Mesenteric fat pad (tissue), 1 donor: ENCODE results near the gene NTRK3. TPM values are rescaled to one million over a fixed set of nuclear protein-coding genes. Genes with fewer than 3 reads are reported as not detected.

Source experiments
- DNase-seq: peaks from one replicate; pipeline ENCODE4 v3.0.0-alpha.2; 2020; ENCODE audit warnings: low spot score
- total RNA-seq: library from RNA; stranded (reverse); fragmentation: NEBNext Ultra II Directional; extraction: Animal tissue kit (Norgen Biotek cat#: 25700); gene quantifications from one replicate; pipeline ENCODE4 v1.2.1, GENCODE V29; 2021
- donor health status: DM: yes; HTN: yes; CAD: no.

NTRK3 gene
- total RNA-seq, 1 donor from 2014 or later, result 1.6 TPM

DNA sequence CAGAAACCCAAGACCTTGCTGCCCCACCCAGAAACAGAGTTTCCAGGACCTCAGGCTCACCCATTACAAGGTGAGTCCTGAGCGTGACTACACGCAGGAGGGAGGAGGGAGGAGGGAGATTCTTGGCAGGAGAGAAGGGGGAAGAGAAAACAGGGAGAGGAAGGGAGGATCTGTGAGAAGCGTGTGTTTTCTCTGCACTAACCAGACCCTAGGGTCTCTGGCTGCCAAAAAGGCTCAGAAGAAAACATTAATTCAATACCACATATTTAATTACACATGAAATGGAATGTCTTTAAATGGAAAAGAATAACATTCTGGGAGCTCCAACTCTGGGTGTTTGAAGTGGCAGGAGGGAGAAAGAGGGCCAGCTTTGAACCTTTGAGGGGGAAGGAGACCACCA lies 309.0 kb downstream of the NTRK3 start:
- DNase-seq, result no peak

DNA sequence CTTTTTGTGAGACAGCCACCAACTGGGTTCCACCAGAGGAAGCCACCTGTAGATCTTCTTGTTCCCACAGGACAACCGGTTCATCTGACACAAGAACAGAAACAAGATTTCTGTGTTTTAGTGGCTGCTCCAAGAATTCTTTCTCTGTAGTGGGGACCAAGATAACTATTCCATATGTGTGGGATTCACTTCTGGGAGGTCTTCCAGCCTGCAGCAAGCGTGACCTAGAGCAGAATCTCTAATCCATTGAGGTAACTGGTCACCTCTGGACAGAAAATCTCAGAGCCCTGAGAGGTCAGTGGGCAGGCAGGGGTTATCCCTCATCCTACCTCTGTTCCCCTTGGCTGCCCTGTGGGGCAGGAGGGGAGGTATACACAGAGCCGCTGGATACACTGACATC lies 311.3 kb downstream of the NTRK3 start:
- no peak for DNase-seq

DNA sequence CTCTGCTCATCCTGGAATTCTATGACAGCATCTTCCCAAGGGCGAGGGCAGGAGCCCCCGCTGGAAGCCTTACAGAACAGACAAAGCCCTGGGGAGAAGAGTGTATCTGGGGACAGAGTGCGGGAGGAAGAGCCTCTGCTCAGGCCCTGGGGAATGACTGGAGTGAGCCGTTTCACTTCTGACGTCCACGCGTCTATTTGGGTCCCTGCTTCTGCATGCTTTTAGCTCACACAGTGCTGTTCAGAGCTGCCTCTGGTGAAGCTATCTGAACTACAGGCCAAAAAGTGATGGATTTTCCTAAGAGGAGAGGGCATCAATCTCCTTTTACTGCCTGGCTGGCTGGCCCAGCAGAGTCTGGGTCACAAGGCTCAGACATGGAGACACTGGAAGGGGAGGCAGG lies 311.8 kb downstream of the NTRK3 start:
- no peak for DNase-seq

DNA sequence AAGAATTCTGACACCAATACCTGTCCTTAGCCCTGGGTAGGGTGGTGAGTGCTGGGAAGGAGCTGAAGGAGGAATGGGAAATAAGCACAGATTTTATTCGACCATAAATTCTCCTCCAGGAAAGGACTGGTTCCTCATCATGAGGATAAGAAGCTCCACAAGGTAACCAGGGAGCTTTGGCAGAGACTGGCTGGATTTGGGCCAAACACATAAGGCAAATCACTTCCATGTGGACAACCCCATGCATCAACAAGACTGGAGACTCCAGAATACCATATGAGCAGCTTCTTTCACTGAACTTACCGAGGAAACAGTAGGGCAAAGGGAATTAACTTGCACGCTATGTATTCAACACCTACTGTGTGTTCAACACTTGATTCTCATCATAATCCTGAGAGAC lies 312.5 kb downstream of the NTRK3 start:
- no peak for DNase-seq

DNA sequence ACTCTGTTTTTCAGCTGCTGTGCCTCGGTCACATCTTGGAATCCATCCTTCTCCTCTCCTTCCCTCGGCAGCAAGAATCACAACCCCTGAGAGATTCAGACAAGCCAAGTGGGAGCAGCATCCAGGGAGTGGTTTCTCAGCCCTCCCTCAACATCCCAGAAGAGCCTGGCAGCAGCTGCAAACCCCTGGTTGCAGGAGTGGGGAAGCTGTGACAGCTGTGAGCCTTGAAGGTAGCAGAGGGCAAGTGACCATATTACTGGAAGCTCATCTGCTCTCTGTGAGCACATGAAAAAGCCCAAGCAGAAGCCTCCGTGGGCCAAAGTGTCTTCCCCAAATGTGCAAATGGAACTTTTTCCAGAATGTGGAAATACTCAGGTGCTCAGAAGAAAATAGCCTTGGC lies 312.9 kb downstream of the NTRK3 start:
- DNase-seq, result no peak

DNA sequence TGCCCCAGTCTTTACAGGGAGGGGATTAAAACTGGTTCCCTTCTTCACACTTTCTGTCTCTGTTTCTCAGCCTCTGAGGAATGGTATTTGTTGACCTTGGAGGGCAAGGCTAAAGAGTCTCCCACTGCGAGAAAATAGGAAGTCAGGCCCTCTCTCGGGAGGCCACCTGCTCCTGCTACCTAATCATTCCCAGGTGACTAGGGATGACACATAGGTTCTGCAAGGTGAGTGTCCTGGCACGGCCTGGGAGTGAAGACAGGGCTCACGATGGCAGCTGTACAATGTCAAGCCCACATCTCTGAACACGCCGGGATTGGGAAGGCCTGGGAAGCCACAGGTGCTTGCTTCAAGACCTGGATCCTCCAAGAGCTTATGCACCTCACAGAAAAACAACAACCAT lies 314.2 kb downstream of the NTRK3 start:
- DNase-seq, result no peak

DNA sequence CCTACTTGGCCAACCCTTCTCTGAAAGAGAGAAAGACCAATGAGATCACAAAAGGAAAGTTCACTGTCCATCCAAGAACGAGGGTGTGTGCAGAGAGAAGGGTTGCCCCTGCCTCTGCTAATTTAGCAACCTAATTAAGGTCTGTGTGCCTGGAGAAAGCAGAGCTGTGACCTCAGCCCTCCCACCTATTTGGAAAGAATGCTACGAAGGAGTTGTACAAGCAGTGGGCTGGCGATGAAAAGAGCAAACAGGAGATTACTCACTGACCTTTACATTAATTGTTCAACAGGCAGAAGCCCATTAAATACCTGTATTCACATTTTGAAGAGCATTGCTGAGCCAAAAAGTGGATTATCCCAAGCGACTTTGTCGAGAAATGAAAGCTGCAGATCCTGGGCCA lies 314.9 kb downstream of the NTRK3 start:
- DNase-seq, result no peak

DNA sequence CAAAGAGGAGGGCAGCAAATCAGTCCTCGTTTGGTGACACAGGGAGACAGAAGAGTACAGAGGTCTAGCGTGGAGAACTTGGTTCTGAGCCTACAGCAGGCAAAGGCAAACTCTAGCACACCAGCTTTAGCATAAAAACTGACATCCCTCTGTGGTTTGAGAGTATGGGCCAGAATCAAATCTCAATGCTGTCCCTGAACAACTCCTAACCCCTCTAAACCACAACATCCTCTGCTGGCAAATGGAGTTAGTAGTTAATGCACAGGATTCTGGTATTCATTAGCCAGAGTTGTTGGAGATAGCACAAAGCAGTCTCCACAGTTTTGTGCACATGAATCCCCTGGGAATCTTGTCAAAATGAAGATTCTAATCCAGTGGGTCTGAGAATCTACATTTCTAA lies 315.8 kb downstream of the NTRK3 start:
- no peak for DNase-seq

DNA sequence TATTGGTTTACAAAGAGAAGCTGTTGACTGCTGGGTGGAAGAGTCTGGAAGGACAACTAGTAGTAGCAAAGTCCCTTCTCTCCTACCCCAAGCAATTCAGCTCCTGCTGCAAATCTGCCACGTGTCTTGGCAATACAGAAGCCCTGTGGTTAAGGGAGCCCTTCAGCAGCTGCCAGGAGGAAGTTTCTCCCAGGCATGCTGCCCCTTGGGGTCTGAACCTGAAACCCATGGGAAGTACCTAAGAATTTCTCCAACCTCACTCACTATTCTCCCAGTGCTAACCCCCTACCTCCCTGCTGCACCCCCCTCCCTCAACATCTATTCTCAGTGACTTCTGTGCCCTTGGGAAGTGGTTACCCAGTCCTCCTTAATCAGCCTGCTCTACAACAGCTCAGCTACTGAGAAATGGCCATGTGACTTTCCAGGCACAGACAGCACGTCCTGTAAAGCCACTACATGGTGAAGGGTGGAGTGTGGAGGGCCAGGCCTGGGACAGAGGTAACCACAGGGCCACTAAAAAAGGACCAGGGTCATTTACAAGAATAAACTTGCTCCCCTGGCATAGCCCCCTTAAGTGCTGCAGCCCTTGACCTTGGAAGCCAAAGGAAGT lies 316.6 kb downstream of the NTRK3 start:
- no peak for DNase-seq

DNA sequence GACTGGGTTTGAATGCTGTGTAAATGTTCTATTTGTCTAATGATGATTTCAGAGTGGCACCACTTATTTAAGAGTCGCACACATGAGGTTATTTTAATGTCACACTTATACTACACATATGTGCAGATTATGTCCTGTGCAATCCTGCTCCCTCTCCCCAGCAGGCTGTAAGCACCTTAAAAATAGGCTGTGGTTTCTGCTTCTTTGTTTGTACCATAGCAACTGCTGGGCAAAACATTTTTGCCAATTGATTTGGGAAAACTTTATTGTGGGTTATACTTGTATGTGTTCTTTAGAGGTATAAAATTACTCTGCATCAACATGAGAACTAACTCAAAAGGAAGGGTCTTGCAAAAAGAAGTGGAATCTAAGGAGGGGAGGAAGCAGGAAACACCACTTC lies 318.5 kb downstream of the NTRK3 start:
- DNase-seq, result no peak

DNA sequence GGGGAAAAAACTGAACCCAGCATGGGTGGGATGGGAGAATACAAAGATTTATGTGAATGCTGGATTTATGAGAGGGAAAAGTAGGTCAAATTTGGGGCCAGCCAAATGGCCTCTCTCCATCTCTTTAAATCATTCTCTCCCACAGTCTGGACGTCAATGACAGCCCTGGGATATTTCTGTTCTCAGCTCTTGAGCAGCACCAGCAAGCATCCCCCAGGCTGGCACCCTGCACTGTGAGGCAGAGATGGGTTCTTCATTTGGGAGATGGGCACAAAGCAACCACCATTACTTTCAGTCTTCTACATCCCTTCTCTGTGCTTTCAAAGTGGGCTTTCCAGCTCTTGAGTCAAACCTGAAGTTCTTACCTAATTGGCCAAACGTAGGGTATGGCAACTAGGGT lies 321.0 kb downstream of the NTRK3 start:
- no peak for DNase-seq

DNA sequence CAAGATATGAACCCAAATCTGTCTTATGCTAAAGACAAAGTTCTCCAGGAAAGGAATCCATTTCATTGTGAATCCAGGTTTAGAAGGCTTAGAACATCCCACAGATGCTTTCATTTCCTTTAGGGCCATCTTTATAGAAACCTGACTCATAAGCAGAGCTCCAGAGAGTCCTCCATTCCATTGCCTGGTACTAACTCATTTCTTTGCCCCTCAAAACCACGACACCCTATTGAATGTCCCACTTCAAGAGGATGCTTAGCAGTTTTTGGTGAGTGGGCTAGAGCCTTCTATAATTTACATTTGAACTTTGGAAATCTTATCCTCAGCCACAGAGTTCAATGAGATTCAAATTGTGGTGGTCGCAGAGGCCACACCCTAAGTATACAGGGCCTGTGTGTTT lies 325.0 kb downstream of the NTRK3 start:
- no peak for DNase-seq

DNA sequence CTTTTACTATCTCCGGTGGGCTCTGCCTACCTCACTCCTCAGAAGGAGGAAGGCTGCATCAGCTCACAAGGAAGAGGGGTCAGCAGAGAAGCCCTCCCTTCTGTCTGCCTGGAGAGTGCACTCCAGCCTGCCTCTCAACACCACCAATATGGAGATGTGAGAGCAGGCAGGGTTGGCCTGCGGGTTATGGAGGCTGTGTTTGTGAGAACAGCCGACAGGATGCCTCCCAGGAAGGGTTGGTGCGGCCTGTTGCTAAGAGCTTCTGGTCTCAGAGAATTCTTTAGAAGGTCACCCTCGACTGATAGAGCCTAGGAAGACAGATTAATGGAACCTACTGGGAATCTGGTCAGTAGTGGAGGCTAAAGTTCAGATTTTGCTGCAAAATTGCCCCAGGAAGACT lies 326.1 kb downstream of the NTRK3 start:
- no peak for DNase-seq

DNA sequence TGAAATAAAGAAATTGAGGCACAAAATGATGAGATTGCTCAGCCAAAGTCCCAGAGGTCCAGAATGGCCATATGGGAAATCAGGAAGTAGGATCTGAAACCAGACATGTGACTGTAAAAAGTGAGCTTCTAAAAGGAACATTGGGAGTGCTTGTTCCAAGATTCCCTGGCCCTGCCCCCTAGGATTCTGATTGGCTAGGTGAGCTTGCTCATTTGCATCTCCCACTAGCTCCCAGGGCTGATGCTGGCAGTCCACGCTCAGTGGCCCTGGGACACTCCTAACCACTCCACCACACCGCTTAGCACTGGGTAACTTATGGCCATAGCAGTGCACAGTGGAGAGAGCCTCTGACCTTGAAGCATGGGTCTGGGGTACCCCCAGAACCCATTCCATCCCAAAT lies 326.7 kb downstream of the NTRK3 start:
- DNase-seq, result no peak

DNA sequence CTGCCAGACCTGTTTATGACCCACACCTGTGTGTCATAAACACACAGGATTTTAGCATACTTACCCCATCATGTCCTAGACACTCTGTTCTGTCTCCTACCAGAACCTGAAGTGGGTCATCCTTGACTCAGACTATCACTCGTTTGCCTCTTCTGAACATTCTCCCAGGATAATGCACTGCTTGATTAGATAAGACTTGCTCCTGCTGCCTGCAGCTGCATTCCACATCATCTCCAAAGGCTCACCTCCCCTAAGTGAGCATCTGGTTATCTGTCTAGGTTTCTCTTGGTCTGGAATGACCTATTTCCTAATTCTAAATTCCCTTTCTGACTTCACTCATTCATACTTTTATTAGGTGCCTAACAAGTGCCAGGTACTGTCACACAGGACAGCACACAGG lies 332.1 kb downstream of the NTRK3 start:
- DNase-seq, result no peak

DNA sequence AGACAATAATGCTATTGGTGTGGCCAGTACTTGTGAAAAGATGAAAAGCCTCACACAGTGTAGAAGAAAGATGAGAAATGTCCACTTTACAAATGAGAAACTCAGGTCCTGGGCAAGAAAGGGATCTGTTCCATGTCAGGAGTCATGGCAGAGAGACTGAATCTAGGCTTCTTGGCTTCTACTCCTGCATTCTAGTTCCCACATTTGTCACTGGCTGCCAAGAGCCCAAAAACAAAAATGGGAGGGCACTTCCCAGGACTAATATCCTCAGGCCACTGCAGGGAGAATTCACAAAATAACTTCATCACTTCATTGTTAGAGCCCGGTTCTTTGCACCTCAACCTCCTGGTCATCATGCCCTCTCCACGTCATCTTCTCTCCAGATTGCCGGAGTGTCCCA lies 337.5 kb downstream of the NTRK3 start:
- DNase-seq, result no peak

DNA sequence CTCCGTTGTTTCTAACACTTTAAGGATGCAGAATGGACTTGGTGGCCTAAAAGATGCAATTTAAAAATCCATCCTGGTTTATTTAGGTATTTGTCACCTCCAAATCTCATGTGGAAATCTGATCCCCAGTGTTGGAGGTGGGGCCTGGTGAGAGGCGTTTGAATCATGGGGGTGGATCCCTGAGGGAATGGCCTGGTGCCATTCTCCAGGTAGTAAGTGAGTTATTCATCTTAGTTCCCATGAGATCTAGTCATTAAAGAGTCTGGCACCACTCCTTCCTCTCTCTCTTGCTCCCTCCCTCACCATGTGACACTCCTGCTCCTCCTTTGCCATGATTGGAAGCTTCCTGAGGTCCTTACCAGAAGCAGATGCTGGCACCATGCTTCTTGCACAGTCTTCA lies 339.1 kb downstream of the NTRK3 start:
- DNase-seq, result no peak

DNA sequence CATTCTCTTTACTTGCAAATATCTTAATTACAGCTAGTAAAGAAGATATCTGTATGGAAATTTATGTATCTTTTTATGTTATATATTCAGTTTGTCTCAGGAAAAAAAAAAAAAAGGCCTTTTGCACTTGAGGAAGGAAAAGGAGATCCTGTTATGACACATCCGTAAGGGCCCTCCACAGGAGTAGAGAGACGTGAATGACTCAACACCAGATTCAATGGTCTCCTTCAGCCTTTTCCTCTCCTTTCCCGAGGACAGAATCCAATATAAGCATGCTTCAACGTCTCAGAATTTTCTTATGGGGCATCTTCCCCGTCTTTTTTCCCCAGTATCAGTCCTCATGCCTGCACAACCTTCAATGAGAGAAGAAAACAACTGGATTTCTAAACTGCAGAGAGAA lies 340.3 kb downstream of the NTRK3 start:
- DNase-seq, result no peak

DNA sequence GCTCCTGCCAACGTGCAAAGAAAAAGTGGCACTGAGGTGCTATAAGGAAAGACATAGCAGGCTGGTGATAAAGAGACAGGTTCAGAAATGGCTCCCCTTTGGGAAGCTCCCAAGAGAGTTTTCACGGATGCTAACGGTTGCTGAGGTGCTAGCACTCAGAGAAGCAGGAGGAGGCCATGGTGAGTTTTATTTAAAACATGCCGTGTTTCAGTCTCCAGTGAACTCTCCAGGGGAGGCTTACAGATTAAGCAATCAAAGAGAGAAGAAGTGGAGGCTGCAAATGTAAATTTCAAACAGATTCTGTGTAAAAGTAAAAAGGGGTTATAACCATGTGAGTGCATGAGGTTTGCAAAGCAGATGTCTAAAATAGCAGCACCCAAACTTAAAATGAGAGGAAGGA lies 346.2 kb downstream of the NTRK3 start:
- DNase-seq, result no peak

DNA sequence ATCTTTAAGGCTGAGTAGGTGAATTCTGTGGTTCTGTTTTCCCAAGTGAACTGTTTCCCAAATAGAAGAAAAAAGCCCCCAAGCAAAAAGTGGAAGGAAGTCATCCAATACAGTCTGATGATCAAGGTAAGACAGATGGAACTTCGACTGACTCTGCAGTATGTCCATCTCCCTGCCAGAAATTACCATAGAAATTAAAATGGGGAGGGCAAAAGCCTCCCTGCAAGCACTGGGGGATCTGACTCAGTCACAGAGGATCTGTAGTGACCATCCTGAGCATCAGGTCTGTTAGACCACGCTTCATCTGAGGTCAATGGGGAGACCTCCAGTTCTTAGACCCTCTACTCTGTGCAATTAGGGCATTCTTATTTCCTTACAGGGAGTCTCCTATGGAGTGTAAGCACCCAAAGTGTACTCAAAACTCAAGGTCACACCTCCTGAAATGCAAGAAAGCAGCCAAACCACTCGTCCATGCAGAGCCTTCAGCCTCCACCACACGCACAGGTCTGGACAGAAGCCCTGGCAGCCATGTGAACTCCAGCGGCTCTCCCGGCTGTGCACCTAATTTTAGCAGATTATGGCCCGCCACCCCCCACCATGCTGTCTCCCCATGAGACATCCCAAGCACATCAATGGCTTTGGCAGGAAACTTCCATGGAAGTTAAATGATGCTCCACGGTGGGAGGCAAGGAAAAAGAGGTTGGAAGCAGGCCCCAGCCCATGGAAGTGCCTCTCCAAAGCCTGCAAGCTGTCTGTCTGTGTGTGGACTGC lies 348.7 kb downstream of the NTRK3 start:
- no peak for DNase-seq

DNA sequence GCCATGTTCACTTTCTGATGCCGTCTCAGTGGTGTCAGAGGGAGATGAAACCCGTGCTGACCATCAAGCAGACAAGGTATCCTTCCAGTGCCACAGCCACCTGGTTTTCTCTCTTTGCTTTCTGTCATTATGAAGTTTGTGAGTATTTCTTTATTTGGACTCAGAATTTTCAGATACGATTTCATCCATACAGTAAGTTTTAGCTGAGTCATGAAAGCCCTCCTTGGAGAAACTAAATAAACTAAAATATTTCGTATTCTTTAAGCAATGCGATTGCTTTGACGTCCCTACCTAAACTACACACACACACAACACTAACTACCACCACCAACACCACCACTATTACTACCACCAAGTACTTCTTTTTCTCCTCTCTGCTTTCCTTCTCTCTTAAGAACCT lies 350.1 kb downstream of the NTRK3 start:
- DNase-seq, result no peak

DNA sequence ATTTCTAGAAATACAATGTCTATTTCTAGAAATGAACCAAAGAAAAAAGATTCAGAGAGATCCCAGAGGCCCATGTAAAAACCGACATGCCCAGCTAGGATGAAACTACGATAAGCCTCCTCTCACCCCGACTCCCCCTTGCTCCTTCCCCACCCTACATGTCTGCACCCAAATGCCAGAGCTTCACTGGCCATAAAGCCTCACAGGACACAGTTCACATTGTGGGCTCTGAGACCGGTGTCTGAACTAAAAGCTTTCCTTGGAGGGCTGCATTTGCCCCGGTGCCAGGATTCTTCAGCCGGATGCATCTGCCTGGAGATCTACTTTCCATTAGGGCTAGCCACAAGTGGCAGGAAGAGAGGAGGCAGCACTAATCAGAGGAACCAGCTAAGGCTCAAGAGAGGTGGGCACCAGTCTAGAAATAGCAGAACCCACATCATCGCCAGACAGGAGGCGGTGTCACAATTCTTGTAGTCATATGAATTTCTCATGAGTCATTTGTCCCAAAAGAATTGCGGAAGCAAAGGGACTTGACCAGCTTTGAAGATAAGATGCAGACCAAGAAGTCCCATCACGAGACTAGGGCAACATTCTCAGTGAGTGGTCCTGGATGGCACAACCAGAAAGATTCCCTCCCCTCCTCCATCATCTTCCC lies 353.6 kb downstream of the NTRK3 start:
- no peak for DNase-seq
